ENCODE measurements around the gene SOD3. TPM values are rescaled to one million over a fixed set of nuclear protein-coding genes. Genes with fewer than 3 reads are reported as not detected.

Gene SOD3
- total and polyA plus RNA-seq, 2 of the 4 experiments (the other 2 are of a cell fraction): 0.36 to 5.8 TPM

DNA sequence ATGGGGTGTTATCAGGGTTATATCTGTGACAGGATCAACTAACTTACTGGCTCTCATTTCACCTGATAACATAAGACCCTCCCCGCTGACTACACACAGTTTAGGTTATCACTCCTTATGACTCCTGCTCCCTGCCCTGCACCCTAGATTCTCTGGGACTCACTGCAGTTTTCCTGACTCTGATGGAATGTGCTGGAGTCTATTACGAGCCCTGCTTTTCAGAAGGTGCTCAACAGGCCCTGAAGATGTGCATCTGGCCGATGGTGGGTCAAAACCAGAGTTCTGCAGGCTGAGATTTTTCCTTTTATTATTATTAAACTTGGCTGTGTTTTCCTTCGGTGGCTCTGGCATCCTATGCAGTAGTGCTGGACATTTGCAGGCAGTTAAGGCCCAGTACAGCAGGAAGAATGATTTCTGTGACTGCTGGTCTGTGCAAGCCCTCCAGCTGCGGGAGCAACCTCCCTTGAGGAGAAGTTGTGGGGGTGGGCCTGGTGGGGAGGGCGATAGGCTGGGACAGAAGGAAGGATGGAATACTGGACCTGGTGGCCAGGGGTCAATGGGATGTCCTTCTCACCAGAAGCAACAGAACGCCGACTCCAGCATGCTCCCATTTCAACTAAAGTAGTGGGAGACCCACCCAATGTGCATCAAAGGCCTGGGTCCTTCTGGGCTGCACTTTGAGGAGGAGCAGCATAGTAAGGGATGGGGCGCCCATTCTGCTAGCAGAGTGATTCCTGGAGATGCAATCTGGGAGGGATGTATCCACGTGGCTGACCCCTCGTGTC is 11.0 kb downstream of the SOD3 start:
- POLR2A ChIA-PET (ENCODE audit: unreplicated experiment): no interaction called here
- Histone ChIP-seq H3K14ac (replicated peaks; ENCODE audit: low read depth, low read length) (no peak overlapping the region), H2BK15ac (ENCODE audit: low read depth, low read length) (no peak overlapping the region), H3K27me3 (ENCODE audit: control insufficient read depth, insufficient read depth, low read length) (no peaks in the 10 kb centered on the region), H2AFZ (replicated peaks; ENCODE audit: low read length, poor library complexity) (no peak overlapping the region), H3K9me3 (ENCODE audit: control insufficient read depth, insufficient read depth, low read length) (no peaks in the 10 kb centered on the region), H3K23ac (ENCODE audit: low read depth, low read length) (no peak overlapping the region), H2AK5ac (ENCODE audit: low read depth, low read length) (no peak overlapping the region), H2BK20ac (ENCODE audit: low read depth, low read length) (no peak overlapping the region), H4K20me1 (ENCODE audit: insufficient read depth, low read length) (0 out of 2 replicates have a peak, but pooled peaks cover 3% of the 10 kb centered on the region), H3K4me2 (ENCODE audit: low read depth, low read length) (no peak overlapping the region), H3K9me1 (ENCODE audit: insufficient read depth, low read length) (peaks cover 8% of the 10 kb centered on the region), H3K18ac (ENCODE audit: low read depth, low read length) (no peak overlapping the region), H3K4me3 (ENCODE audit: insufficient read depth, low read depth, low read length) (no peak overlapping the region), H2BK120ac (ENCODE audit: low read depth, low read length) (no peak overlapping the region), H3K56ac (ENCODE audit: extremely low read depth, insufficient read depth, low read length) (no peak overlapping the region), H2AK9ac (replicated peaks; ENCODE audit: low read depth, low read length, poor library complexity) (no peak overlapping the region), H3K36me3 (ENCODE audit: control insufficient read depth, insufficient read depth, low read length) (peaks cover 3% of the 10 kb centered on the region; the same call in 1 of the 2 replicates), H4K8ac (ENCODE audit: low read depth in 2 of 2, low read length in 2 of 2) (no peak overlapping the region), H4K5ac (ENCODE audit: low read depth, low read length) (no peak overlapping the region), H3K4me1 (ENCODE audit: control insufficient read depth, insufficient read depth, low read length) (peaks cover 12% of the 10 kb centered on the region), H3K4ac (ENCODE audit: low read depth, low read length) (no peak overlapping the region), H2BK5ac (ENCODE audit: low read depth, low read length, poor library complexity, severe bottlenecking) (no peak overlapping the region), H3K27ac (ENCODE audit: insufficient read depth, low read length) (no peak overlapping the region), H3K79me1 (ENCODE audit: low read depth in 1 of 2, low read length in 2 of 2) (peaks cover 0 to 5% of the 10 kb centered on the region in 2 experiments; a peak in 1 of 4 replicates), H3K9ac (ENCODE audit: low read depth, low read length) (no peak overlapping the region), H4K91ac (ENCODE audit: insufficient read depth, low read depth, low read length) (no peak overlapping the region)
- ATAC-seq (ENCODE audit: low read depth) (no peak), DNase-seq (no peak)
- WGBS, 2 experiments (ENCODE audit: extremely low coverage in 2 of 2, insufficient read length in 1 of 2): 90% methylated on average over 2 of the region's 11 CpGs; no CpG with 5 or more reads in 1 of the 2 experiments
- TF ChIP-seq CHD1 (IDR thresholded peaks at IDR 0.05; ENCODE audit: low read depth, low read length) (no peak), MAZ (IDR thresholded peaks at IDR 0.05; ENCODE audit: borderline replicate concordance, low read depth, low read length) (no peak), MXI1 (IDR thresholded peaks at IDR 0.05; ENCODE audit: borderline replicate concordance, low read depth, low read length) (no peak), RFX5 (IDR thresholded peaks at IDR 0.05; ENCODE audit: low read depth, low read length) (no peak), BHLHE40 (IDR thresholded peaks at IDR 0.05; ENCODE audit: low read depth, low read length) (no peak), NFE2L2 (IDR thresholded peaks at IDR 0.05; ENCODE audit: low read depth, low read length) (no peak), RCOR1 (IDR thresholded peaks at IDR 0.05; ENCODE audit: insufficient replicate concordance, low read length) (no peak), SMC3 (IDR thresholded peaks at IDR 0.05; ENCODE audit: low read depth, low read length) (no peak), FOS (IDR thresholded peaks at IDR 0.05; ENCODE audit: low read depth, low read length) (no peak), RAD21 (IDR thresholded peaks at IDR 0.05; ENCODE audit: low read length) (no peak)
- CTCF ChIA-PET: no interaction called here
- intact Hi-C loops (cut with micrococcal nuclease) (no loop called here), in situ Hi-C loops (cut with MboI; ENCODE audit: low sequenced_read_pairs) (no loop called here), dilution Hi-C loops (cut with HindIII; ENCODE audit: low sequenced_read_pairs, unreplicated experiment) (no loop called here)
- no TSS peak for BruUV-seq (replicated peaks)
